Cardiac fibroblast (primary cell): ENCODE data around the gene DIPK1B.

ENCODE experiments used
- DNase-seq, 2 donors: peaks; one replicate each; pipeline versions ENCODE4 v3.0.0 to v3.0.0-alpha.2; 2010; ENCODE audit warnings: low read depth in 2 of 2
- H3K4me3 ChIP-seq, 2 donors: replicated peaks in 1 of 2; 1 replicate in 1 of 2; 2 replicates in 1 of 2; pipeline ENCODE4 v1.5.1; 2011; ENCODE audit warnings: low read depth in 2 of 2, low read length in 2 of 2, mild to moderate bottlenecking in 2 of 2, moderate library complexity in 1 of 2
- TF ChIP-seq, protein P1 (sequence below): IDR thresholded peaks from one replicate; pipeline ENCODE4 v1.5.1; 2011; ENCODE audit warnings: low read depth, mild to moderate bottlenecking, low read length, inconsistent platforms

DIPK1B gene

DNA sequence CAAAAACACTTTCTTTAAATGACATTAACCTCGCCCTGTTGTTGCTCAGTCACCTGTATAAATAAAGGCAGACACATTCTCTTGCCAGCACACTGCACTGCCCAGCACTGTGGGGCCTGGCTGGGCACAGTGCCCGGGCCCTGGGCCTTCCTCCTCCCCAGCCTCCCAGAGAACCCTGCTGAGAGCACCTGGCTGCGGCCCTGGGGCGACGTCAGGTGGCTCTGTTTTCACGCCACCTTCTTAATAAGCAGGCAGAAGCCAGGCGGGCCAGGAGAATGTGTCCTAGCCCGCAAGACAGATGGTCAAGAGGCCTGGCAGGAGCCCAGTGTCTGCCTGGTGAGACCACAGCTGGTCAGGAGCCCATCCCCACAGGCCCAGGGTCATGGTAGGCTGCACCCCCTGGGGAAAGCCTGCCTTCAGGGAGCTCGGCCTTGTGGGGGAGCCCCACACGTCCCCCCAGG is 16.9 kb upstream of the DIPK1B start:
- H3K4me3 ChIP-seq, result no peak overlapping the region

GRCh38 chr9:136695955-136696354 is 16.4 kb upstream of the DIPK1B start:
- H3K4me3 ChIP-seq, result no peak overlapping the region
- DNase-seq, result no peak
- TF ChIP-seq, protein P1, sequence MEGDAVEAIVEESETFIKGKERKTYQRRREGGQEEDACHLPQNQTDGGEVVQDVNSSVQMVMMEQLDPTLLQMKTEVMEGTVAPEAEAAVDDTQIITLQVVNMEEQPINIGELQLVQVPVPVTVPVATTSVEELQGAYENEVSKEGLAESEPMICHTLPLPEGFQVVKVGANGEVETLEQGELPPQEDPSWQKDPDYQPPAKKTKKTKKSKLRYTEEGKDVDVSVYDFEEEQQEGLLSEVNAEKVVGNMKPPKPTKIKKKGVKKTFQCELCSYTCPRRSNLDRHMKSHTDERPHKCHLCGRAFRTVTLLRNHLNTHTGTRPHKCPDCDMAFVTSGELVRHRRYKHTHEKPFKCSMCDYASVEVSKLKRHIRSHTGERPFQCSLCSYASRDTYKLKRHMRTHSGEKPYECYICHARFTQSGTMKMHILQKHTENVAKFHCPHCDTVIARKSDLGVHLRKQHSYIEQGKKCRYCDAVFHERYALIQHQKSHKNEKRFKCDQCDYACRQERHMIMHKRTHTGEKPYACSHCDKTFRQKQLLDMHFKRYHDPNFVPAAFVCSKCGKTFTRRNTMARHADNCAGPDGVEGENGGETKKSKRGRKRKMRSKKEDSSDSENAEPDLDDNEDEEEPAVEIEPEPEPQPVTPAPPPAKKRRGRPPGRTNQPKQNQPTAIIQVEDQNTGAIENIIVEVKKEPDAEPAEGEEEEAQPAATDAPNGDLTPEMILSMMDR, result no peak

More for the DNA sequence above, 16.9 kb upstream of the DIPK1B start:
- TF ChIP-seq, protein P1, result no peak
- no peak for DNase-seq

GRCh38 chr9:136696502-136696901 is 15.9 kb upstream of the DIPK1B start:
- TF ChIP-seq, protein P1, result no peak
- DNase-seq, result no peak
- no peak overlapping the region for H3K4me3 ChIP-seq

DNA sequence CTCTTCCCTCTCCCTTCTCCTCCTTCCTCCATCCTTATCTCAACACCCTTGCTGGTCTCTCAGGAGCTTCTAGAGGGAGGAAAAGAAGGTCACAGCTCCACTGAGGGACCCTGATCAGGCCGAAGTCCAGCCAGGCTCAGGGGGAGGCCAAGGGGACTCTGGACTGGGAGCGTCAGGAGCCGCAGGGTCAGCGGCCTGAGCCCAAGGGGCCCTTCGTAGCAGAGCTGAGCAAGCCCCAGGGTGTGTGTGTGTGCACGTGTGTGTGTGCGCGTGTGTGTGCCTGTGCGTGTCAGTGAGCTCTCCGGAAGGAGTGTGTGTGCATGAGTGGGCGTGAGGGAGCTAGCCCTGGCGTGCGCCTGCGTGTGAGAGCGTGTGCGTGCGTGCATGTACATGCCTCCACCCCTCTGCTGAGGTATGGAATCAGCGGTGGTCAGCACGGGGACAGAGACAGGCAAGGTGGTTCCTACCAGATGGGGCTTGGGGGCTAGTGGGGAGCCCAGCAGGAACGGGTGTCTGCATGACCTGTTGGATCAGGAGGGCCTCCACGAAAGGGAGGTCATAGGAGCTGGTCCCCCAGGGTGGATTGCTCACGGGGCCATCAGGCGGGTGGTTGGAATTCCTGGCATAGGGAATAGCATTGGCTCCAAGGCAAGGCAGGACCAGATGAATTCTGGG is 15.1 kb upstream of the DIPK1B start:
- peak; percentile 53 to 54 for DNase-seq
- peak overlapping the region in 1 of 2 donors; percentile 24 for H3K4me3 ChIP-seq
- TF ChIP-seq, protein P1, result no peak

DNA sequence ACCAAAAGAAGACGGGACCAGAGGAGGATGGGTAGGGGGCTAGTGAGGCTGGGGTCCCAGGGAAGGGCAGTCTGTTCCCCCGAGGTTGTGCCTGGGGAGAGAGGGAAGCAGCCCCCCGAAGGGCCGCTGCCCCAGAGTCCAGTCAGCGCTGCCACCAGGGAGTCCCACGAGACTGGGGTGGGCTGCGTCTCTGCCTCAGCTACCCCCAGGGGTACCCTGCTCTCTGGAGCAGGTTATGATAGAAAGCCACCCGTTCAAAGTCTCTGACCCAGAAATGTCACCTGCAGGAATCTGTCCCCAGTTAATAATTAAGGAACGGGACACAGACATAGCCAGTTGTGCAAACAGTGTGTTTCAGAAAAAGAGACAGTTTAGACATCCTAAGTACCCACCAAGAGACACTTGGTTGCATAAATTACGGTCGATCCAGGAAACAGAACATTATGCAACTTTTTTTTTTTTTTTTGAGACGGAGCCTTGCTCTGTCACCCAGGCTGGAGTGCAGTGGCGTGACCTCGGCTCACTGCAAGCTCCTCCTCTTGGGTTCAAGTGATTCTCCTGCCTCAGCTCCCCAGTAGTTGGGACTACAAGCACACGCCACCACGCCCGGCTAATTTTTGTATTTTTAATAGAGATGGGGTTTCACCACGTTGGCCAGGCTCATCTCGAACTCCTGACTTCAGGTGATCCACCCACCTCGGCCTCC is 14.4 kb upstream of the DIPK1B start:
- TF ChIP-seq, protein P1, result no peak
- peak overlapping the region in 1 of 2 donors; percentile 24 for H3K4me3 ChIP-seq
- DNase-seq, result no peak

GRCh38 chr9:136698635-136699246 is 13.6 kb upstream of the DIPK1B start:
- no peak for DNase-seq
- TF ChIP-seq, protein P1, result no peak
- no peak overlapping the region for H3K4me3 ChIP-seq
